Non-pigmented ciliary epithelial cell (primary cell): Measurements from ENCODE around the gene ALPL.
"Not testable (repeated sequence)": the region's sequence is repeated elsewhere in the genome, so short reads cannot be mapped to it uniquely, and the experiment has no call there.

Source experiments
- DNase-seq: peaks from one replicate; pipeline ENCODE4 v3.0.0-alpha.2; 2010; ENCODE audit warnings: low read depth

The ALPL gene

DNA sequence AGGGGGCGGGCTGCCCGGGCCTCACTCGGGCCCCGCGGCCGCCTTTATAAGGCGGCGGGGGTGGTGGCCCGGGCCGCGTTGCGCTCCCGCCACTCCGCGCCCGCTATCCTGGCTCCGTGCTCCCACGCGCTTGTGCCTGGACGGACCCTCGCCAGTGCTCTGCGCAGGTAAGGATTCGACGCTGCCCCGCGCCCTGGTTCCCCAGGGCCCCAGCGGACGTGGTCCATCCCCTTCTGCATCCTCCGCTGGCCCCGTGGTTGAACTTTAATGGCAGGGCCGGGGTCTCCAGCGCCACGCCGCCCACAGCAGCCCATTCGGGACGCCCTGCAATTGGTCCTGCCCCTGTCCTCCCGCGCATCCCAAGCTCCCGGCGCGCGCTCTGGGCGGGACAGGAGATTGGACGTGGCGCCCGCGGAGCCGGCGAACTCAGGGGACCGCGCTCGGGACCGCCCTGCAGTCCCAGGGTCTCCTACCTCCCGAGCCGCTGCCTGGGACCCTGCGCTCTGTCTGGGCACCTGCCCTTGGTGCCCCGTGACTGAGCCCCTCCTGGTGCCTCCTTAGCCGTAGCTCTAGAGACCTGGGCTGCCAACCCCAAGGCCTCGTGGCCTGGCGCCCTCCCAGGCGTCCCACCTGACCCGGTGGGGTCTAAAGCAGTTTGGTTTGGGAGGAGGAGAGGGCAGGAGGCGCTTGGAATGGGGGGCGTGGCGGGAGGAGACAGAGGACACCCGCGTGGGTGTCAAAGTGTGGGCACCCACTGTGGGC, at the start of gene ALPL:
TSS of gene ALPL (plus strand) at position 73 of the 762 bp plus-strand sequence. CDS start 44,659 bp downstream, outside the sequence.
- DNase-seq = no peak

DNA sequence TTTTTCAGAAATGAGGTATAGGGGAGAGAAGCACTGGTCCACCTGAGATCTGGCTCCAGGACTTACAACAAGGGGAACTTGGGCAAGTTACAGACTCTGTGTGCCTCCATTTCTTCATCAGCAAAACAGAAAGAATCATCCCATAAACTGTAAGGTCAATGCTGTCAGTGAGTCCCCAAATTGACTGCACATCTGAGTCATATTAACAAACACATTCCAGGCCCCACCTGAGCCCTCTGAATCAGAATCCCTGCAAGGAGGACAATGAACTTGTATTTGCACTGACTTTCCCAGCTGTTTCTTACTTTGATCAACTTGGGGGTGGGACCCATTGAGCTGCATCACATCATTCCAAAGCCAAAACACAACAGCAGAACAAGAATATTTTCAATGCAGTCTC, 44.1 kb upstream of the ALPL start:
- not testable (repeated sequence) for DNase-seq

DNA sequence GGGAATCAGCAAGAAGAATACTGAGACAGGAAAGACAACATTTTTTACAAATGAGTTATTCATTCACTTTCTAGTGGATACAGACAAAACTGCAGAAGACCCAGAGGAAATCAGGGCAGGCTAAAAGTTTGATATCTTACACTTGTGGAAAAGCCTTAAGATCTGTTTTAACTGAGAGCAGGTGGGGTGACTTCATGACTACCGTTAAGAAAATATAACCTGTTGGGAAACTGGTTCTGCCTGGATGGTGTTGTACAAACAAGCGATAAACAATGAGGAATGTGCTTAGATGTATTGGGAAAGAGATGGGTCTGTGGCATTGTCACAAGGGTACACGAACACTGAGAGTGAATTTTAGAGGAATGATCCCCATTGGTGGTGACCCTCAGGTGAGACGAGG, 41.3 kb upstream of the ALPL start:
- not testable (repeated sequence) for DNase-seq

DNA sequence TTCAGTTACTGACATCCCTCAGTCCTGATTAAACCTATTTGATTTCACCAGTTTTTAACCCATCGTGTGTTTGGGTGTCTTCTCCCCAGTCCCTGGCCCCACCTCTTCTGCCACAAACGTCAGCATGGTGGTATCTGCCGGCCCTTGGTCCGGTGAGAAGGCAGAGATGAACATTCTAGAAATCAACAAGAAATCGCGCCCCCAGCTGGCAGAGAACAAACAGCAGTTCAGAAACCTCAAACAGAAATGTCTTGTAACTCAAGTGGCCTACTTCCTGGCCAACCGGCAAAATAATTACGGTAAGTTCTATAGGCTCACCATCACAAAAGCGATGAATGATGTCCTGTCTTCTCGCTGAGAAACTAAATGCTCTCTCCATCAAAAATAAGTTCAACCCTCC, 40.6 kb upstream of the ALPL start:
- DNase-seq = no peak

DNA sequence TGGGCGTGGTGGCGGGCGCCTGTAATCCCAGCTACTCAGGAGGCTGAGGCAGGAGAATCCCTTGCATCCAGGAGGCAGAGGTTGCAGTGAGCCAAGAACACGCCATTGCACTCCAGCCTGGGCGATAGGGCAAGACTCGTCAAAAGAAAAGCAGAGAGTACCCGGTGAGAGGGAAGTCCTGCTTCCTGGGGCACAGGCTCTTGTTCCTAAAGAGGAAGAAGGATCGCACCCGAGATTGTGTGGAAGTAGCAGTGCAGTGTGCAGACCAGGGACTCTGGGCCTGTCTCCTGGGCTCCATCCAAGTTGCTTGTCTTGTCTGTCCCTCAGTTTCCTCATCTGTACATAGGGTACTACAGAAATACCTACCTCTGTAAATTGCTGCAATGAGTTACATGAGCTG, 39.6 kb upstream of the ALPL start:
- no peak for DNase-seq

DNA sequence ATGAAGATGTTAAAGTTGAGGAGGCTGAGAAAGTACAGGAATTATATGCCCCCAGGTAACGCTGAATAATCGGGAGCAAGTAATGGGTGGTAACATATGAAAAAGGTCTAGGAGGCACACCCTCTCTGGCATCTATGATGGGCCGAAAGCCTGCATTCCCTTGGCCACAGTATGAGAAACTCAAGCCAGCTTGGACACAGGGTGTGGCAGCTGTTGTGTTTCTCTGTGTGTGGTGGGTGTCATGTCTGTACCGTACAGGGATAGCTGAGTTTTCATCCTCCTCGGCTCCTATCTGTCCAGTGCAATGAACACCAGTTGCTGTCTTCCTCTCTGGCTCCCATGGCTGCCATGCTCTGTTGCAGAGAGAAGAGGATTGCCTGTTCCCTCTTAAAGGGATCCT, 36.4 kb upstream of the ALPL start:
- no peak for DNase-seq

DNA sequence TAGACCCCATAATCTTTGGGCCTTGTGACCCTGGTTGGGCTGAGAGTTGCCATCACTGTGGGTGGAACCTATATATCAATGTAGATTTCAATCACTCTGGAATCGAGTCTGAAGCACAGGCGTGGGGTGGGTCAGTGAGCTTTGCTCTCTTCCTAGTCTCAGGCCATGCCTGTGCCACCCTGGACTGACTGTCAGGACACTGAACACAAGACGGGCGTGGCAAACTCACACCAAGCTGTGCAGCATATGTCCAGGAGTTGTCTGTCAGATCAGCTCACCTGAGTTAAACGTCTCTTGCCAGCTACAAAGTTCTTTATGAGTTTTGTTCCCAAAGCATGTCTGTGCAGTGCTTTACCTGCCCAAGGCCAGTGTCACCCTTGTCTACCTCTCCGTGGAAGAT, 30.9 kb upstream of the ALPL start:
- no peak for DNase-seq

DNA sequence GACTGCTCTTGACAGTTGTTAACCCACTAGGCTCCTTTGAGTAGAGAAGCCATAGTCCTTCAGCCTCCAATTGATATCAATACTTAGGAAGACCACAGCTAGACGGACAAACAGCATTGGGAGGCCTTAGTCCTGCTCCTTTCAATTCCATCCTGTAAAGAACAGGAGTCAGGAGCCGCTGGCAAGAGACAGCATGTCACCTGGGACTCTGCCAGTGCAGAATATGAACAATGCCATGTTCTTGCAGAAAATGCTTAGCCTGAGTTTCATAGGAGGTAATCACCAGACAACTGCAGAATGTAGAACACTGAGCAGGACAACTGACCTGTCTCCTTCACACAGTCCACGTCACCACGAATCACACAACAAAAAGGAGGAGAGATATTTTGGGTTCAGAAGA, 25.3 kb upstream of the ALPL start:
- DNase-seq = not testable (repeated sequence)

DNA sequence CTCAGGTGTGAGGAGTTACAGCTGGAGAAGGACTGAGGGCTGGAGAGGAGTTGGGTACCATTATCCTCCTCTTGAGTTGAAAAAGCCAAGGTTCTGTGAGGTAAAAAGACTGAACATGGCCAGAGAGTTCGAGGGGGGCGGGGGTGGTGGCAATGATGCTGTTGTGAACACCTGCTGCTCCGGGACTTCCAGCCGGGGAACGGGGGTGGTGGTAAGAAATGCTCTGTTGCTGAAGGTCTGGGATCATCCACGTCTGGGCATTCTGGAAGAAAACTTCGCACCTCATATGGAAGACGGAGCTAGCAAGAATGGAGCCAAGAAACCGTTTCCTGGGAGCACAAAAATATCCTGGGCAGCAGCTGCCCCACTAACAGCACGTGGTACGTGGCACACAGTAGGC, 20.1 kb upstream of the ALPL start:
- DNase-seq = no peak

DNA sequence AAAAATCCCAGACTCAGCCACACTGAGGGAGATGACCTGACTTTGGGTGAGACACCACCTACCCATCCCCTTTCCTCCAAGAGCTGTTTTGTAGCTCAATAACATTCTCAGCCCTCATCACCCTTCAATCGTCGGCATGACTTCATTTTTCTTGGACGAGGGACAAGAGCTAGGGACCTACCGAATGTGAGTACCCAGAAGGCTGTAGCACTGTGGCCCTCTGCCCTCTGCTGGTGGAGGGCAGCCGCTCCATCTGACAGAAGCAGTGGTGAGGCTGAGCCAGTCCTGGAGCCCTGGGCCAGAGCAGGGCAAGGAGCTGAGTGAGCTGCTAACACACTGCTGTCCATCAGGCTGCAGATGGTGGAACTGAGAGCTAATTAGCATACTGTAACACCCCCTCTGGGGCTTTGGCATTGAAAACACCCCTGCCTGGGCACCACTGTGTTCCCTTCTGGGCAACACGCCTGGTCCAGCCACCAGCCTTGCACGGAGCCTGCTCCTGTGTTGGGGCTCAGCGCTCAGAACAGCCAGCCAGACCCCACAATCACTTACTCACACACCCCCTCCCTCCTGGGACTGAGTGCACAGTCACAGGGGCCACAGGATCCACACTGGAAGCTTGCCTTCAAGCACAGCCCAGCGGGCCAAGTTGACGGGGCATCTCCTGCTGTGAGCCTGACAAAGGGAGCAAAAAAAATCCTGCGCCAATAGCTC, 18.3 kb upstream of the ALPL start:
- DNase-seq = no peak

DNA sequence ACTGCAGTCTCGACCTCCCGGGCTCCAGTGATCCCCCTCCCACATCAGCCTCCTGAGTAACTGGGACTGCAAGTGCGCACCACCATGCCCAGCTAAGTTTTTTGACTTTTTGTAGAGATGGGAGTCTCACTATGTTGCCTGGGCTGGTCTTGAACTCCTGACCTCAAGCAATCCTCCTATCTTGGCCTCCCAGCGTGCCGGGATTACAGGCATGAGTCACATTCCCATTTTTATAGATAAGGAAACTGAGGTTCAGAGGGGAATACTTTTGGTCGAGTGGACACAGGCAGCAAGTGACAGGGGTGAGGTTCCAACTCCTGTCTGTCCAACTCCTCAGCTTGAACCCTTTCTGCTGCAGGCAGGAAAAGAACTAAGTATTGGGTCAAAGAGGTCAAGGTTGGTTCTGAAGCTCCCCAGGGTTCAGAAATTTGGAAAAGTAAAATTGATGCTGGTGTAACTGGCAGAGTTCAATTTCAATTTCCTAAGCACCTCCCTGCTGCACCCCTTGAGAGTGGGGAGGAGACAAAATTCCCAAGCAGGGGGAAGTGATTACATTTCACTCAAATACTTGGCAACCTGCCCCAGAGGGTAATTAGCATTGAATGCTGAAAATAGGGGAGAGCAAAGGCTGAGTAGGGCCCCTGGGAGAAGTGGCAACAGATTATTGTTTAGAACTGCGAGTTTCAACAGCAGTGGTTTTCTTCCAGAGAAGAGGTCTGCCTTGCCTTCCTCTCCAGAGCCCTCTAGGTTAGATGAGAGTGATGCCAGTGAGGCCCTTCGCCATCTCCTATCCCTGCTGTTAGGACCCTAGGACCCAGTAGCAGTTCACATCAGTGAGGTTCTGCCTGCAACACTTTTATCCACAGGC, 17.5 kb upstream of the ALPL start:
- DNase-seq = no peak

DNA sequence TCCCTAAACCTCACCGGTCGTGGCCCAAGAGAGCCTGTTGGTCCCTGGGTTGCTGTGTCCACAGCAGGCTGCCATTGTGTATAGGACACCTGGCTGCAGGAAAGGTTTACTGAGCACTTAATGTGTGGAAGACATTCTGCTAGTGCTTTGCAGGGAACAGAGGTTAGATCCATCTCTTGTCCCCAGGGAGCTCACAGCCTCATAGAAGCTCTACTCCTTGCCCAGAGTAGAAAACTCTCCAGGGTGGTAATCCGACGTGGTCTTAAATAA, 16.9 kb upstream of the ALPL start:
- DNase-seq = no peak

DNA sequence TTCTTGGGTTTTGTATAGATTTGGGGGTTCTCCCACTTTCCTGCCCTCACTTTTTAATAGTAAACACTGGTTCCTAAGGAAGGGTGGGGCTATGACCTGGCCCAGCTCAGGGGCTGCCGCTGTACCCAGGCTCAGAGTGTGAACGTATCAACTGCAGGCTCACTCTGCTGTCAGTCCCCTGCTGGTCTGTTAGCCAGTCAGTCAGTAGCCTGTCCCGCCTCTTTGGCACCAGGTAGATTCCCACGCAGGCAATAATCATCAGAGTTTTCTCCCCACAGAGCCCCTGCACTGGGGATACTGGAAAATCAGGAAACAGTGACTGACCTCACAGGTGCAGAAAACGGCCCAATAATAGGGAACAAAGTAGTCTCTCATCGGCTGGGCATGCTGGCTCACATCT, 15.0 kb upstream of the ALPL start:
- DNase-seq = no peak

DNA sequence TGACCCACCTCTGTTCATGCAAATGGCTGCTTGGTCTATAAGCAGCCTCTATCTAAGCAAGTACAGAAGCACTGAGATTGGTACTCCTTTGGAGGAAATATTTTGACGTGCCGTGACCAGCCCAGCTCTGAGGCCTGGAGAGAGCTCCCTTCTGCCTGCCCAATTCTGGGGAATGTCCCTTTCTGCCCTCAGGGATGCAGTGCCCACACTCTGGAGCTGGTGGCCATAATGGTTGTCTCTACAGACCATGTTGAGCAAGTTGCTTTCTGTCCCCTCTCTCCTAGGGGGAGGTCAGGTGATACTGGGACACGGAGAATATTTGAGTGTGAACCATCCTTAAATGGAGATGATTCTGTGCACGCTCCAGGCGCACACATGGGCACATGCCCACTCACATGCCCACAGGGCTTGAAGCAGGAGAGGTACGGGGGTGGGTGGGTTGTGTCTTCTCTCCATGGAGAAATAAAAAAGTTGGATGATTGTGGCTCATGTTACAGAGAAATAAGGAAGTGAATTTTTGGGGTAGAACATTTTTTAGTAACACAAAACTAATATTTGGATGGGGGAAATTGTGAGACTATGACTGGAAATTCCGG, 13.9 kb upstream of the ALPL start:
- DNase-seq = no peak

DNA sequence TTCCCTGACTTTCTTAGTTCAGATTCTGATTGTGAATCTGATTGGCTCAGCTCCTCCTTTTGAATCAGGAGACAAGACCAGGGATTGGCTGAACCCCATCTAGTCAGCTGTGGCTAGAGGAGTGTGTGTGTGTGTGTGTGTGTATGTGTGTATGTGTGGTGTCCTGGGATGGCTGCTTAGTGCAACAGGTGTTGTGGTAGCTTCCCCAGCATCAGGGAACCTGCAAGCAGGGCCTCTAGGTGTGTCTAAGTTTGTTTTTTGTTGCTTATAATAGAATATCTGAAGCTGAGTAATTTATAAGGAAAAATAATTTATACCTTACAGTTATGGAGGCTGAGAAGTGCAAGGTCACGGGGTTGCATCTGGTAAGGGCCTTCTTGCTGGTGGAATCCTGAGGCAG, 13.2 kb upstream of the ALPL start:
- DNase-seq = no peak

DNA sequence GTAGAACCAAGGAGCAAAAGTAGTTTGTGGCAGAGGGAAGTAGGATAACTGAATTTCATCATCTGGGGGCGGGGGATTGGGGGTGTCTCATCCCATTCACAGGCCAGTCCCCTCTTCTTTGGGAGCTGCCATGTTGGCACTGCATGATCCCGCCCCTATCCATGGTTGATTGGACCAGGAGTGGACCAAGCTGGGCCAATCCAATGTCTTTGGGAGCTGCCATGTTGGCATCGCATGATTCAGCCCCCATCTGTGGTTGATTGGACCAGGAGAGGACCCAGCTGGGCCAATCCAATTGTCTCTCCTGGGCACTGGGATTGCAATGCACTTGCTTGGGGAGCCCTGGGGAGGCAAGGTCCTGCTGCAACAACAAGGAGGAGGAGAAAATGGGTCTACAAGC, 12.3 kb upstream of the ALPL start:
- no peak for DNase-seq

DNA sequence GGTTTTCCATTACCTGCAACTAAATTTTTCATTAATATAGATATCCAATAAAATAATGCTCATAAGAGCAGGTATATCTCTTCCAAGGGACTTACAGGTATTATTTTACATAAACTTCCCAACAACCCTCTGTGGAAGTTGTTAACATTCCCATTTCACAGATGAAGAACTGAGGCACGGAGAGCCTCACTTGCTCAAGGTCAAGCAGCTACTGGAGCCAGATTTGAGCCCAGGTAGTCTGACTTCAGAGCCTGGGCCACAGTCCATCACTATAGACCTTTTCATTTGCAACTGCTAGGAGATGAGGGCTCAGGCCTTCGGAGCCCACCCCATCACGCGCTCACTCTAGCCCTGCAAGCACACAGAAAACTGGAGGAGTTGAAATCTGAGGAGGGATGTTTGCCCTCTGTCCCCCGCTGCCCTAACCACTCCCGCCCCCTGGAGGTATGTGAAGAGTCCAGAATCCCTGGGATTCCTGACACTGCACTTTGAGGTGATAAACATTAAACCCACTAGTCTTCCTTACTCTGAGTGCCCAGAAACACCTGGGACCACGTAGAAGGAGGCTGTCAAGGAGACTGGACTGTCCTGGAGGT, 11.7 kb upstream of the ALPL start:
- DNase-seq = no peak

DNA sequence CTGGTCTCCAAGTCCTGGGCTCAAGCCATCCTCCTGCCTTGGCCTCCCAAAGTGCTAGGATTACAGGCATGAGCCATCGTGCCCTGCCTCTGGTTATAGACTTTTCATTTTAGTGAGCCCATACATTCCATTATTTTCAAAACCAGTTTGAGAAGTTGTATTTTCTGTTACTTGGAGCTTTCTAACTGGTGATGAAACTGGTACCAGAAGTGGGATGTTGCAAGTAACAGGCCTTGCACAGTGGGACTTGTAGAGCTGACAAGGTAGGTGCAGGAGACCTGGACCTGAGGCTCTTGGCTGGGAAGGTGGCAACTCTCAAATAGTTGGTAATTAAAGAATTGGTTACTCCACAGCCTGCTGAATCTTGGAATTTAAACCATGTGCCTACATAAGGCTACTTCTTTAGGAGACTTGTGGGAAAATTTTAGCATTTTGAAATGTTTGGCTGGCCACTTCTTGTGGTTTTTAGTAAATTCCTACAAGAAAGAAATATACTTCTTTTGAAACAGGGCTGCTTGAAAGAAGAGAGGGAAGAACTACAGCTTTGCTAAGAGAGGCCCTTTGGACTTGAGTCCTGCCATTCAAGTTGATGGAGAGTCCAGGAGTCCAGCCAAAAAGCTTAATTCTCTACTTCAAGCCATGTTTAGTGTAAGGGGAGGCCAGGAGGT, 9.8 kb upstream of the ALPL start:
- no peak for DNase-seq

DNA sequence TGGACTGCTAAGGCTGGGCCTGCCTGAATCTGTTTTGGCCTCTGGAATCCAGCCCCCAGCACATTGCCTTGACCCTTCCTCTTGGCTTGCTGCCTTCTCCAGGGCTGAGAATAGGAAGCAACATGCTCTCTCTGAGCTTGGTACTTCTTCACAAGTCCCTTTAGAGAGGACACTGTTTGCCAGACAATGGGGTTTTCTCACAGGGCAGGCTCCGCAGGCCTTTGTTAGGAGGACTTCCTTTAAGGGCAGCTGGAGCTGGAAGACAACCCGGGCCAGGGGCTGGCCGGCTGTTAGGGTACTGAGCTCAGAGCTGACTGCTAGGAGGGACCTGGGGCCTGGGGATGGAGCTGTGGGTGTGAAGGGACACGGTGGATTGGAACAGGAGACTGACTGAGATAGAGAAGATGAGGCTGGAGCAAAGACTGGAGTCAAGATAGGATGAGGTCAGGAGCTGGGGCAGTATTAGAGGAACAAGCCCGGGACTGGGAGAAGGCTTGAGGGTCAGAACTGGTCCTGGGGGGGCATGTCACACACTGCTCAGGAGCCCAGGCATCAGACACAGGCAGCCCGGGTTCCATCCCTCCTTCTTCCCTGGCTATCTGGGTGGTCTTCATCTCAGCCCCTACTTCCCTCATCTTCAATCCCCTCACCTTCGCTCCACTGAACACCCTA, 5.4 kb upstream of the ALPL start:
- no peak for DNase-seq

DNA sequence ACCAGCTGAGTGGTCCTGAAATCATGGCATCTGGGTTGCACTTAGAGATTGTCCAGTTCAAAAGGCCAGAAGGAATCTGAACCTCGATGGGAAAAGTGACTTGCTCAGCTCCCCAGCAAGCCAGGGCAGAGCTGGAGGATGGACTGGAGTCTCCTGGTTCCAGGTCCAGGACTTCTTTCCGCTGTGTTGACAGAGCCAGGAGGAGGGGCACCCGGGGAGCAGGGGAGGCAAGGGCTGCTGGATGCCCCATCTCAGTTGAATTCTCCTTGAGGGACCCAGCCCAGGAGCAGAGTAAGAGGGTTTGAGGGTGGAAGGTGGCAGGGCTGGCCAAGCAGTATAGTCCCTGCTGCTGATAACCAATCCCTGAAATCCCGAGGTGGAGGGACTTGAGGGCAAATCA, 2.4 kb upstream of the ALPL start:
- no peak for DNase-seq
